ENCODE data around the gene EXOC4.

GRCh38 chr7:133389727-133390126 lies 136.8 kb downstream of the EXOC4 start:
- TF ChIP-seq GATA2 (IDR thresholded peaks at IDR 0.05; ENCODE audit: low read depth, low read length): no peak
- no peak for TF ChIP-seq GATA3 (IDR thresholded peaks at IDR 0.05; ENCODE audit: low read depth, low read length)

Data from SH-SY5Y (cell line).